ENCODE results near the gene SMARCD3.
A peak's percentile ranks its signal among the peaks of the same experiment; 100 is the strongest.

Gene SMARCD3

GRCh38 chr7:151246851-151247580 is 1.5 kb downstream of the SMARCD3 start:
- DNase-seq = no peak

DNA sequence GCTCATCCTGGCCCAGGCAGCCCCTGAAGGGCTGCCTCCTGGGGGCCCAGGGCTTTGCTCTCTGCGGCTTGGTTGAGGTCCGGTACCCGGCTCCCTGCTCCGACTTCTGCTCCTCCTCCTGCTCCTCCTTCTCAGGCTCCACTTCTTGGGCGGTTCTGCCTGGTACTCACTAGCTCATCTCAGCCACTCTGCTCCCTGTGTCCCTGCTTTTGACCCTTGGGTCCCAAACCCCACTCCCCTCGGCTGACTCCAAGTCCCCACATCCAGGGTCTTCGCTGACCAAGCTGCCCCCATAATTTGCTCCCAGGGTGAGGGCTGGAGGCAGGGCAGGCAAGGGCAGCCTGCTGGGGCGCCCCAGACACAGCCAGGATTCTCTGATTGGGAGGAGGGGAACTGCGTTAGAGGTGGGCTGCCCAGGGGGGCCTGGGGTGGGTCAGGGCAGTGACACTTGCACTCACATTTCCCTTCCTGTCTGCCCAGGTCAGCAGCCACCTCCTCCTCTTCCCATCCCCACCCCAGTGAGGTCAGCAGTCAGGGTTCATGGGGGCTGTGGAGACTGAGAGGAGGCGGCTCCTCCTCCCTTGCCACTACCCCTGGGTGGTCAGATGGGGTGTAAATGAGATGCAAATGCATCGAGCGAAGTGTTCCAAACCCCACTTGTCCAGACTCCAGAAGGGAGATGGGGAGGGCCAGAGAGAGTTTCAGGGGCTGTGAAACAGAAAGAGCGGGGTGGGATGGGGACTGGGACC is 2.2 kb downstream of the SMARCD3 start:
- no peak for DNase-seq

GRCh38 chr7:151245360-151246101 is 3.0 kb downstream of the SMARCD3 start:
- DNase-seq = peak; percentile 86

GRCh38 chr7:151244841-151245346 is 3.6 kb downstream of the SMARCD3 start:
- DNase-seq = no peak

DNA sequence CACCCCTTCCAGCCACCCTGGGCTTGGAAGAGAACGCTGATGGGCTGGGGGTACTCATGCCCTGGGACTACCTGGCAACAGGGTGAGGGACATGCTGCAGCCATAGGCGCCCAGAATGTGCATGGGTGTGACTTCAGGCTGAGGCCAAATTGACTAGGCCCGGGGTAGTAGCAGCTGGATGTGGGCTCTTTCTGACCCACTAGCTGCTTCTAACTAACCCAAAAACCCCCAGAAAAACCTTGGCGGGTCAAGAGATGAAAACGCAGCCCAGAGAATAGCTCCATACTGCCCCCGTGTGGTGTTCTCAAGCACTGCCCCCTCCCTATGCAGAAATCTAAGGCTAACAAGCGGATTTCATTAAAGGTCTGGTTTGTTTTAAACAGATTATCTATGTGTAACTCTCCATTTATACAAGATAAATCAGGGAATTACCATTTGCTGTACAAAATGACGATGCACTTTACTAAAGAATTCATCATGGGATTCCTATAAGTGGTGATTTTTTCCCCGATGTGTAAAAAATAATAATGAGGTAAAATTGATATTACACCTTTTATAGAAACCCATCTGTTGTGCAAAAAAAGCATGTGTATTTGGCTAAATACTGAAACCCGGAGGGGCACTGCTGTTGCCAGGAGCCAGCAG is 4.2 kb downstream of the SMARCD3 start:
- peak; percentile 85 for DNase-seq

DNA sequence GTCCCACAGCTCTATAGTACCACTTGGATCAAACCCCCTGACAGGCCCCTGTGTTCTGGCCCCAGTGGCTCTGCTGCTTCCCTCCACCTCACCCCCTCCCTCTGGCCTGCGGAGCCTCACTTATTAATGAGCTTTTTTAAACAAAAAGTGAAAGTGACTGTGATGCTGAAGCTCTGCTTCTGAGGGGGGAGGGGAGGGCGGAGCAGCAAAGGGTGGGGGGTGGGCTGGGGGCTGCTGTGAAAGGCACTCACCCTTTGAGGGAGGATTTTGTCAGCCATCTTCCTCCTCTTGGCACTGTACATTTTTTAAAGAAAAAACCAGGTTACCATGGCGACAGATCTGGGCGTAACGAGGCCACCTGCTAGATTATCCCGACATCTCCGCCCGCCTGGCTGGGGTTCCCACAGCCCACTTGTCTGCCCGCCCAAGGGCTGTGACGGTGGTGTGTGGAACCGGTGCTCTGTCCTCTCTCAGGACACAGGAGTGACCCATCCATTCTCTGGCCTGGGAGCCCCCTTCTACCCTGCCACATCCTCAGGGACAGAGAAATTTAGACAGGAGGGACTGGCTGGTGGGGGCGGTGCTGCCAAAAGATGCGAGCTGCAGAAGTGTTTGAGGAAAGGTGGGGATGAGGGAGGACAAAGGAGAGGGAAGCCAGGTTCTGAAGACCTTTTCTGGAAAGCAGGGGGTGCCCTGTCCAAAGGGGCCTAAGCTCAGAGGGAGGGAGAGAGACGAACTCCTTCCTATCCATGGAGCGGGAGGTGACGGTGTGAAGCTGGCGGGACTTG is 4.9 kb downstream of the SMARCD3 start:
- no peak for DNase-seq

DNA sequence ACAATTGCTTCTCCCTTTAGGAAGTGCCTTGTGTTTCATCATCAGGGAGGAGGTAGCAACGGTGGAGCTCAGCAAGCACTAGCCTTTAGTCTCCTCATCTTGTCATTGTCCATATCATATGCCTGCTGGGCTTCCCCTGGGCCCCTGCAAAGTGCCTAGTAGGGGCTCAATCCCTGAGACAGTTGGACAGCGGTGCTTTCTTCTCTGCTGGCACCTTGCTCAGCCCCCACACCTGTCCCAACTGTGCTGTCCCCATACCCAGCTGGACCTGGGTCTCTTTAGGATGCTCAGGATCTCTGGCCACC is 5.5 kb downstream of the SMARCD3 start:
- no peak for DNase-seq

GRCh38 chr7:151242159-151243044 is 6.1 kb downstream of the SMARCD3 start:
- DNase-seq = no peak

- no peak for DNase-seq
Measured at GRCh38 chr7:151241755-151242096, 6.8 kb downstream of the SMARCD3 start.

- no peak for DNase-seq
Measured at GRCh38 chr7:151240942-151241754, 7.3 kb downstream of the SMARCD3 start.

GRCh38 chr7:151240536-151240935 is 8.0 kb downstream of the SMARCD3 start:
- DNase-seq = no peak

GRCh38 chr7:151239837-151240459 is 8.5 kb downstream of the SMARCD3 start:
- no peak for DNase-seq

DNA sequence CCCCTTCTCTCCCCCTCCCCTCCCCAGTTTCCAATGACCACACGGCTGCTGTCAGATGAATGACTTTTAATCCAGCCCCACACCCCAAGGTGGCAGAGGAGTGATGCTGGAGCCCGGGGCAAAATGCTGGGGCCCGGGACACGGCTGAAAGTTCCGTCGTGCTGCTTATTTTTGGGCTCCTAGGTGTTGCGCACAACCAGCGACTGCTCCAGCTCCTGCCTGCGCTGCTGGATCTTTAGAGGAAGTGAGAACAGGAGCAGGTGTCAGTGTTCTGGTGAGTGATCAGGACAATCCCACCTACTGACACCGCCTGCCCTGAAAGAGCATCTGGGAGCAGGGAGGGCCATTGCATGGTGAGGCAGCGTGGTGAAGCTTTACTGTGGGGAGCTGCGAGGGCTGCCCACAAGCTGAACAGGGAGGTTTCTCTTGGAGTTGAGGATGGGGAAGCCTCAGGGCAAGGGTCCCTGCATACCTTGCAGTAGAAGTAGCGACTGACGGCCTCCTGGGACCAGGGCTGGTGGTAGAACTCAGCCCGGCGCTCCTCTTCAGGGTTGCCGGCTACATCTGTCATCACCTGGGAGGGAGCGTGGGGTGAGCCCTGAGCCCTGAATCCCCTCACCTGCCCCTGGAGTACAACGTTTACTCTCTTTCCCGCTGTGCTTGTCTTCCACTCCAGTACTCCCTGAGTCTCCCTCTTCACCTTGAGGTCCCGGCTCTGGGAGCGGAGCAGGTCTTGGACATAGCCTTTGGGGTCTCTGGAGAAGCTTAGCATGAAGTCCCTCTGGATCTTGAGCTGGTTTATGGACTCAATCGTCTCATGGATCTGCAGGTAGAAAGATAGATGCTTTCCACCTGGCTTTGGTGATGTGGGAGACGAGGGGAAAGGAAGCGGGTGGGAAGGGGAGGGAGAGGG is 9.3 kb downstream of the SMARCD3 start:
- no peak for DNase-seq

GRCh38 chr7:151238190-151238810 is 10.2 kb downstream of the SMARCD3 start:
- DNase-seq = no peak

GRCh38 chr7:151237244-151238189 is 11.0 kb downstream of the SMARCD3 start:
- no peak for DNase-seq

GRCh38 chr7:151236406-151236805 is 12.1 kb downstream of the SMARCD3 start:
- no peak for DNase-seq

DNA sequence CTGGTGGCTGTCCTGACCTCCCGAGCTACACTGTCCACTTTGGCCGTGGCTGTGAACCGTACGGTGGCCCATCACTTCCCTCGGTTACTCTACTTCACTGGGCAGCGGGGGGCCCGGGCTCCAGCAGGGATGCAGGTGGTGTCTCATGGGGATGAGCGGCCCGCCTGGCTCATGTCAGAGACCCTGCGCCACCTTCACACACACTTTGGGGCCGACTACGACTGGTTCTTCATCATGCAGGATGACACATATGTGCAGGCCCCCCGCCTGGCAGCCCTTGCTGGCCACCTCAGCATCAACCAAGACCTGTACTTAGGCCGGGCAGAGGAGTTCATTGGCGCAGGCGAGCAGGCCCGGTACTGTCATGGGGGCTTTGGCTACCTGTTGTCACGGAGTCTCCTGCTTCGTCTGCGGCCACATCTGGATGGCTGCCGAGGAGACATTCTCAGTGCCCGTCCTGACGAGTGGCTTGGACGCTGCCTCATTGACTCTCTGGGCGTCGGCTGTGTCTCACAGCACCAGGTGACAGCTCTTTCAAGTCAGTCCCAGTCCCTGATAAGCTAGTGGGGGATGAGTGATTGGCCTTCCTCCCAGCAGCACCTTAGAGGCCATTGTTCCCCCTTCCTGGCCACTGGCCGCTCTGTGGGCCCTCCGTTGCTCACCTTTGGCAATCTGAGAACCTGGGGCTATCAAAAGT is 13.3 kb downstream of the SMARCD3 start:
- DNase-seq = no peak
